ENCODE measurements around the gene ABCC3.

The ABCC3 gene

DNA sequence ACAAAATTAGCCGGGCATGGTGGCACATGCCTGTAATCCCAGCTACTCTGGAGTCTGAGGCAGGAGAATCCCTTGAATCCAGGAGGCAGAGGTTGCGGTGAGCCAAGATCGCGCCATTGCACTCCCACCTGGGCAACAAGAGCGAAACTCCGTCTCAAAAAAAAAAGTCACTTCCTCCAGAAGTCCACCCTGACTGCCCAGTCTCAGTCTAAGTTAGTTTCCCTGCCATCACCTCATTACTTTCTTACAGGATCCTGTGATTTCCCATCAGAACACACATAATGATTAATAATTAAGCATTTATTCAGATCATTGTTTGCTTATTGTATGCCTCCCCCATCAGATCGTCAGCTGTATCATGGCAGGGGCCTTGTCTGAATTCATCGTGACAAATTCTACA, 31.6 kb downstream of the ABCC3 start:
- POLR2A ChIA-PET: interaction anchor here (1.1 kb wide), 1 partner anchor 17 kb away, joined by 3 read pairs; no protein-coding TSS in a partner anchor

GRCh38 chr17:50667259-50668024, 32.8 kb downstream of the ABCC3 start:
- no peak for TF ChIP-seq FOXM1 (IDR thresholded peaks at IDR 0.05; ENCODE audit: borderline replicate concordance)
- TF ChIP-seq NFRKB (IDR thresholded peaks at IDR 0.05): no peak
- TF ChIP-seq, protein P1, sequence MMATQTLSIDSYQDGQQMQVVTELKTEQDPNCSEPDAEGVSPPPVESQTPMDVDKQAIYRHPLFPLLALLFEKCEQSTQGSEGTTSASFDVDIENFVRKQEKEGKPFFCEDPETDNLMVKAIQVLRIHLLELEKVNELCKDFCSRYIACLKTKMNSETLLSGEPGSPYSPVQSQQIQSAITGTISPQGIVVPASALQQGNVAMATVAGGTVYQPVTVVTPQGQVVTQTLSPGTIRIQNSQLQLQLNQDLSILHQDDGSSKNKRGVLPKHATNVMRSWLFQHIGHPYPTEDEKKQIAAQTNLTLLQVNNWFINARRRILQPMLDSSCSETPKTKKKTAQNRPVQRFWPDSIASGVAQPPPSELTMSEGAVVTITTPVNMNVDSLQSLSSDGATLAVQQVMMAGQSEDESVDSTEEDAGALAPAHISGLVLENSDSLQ (IDR thresholded peaks at IDR 0.05): no peak
- no peak for TF ChIP-seq CTBP1 (IDR thresholded peaks at IDR 0.05; ENCODE audit: borderline replicate concordance)
- no peak for TF ChIP-seq TARDBP (IDR thresholded peaks at IDR 0.05)
- no peak for TF ChIP-seq SP1 (IDR thresholded peaks at IDR 0.05)
- no peak for TF ChIP-seq L3MBTL2 (conservative IDR thresholded peaks at IDR 0.05)
- no peak for TF ChIP-seq LEF1 (IDR thresholded peaks at IDR 0.05; ENCODE audit: borderline replicate concordance)
- ChIA-PET POLR2A (no interaction called here), CTCF (no interaction called here)
- DNase-seq (ENCODE audit: extremely low spot score): no peak

More for the DNA sequence above, 31.6 kb downstream of the ABCC3 start:
- CTCF ChIA-PET: no interaction called here
- no peak for DNase-seq (ENCODE audit: extremely low spot score)
- TF ChIP-seq SP1 (IDR thresholded peaks at IDR 0.05) (no peak), FOXK2 (IDR thresholded peaks at IDR 0.05) (no peak), LEF1 (IDR thresholded peaks at IDR 0.05; ENCODE audit: borderline replicate concordance) (no peak), SUZ12 (IDR thresholded peaks at IDR 0.05) (no peak)
- TF ChIP-seq, protein P1 (IDR thresholded peaks at IDR 0.05): no peak

GRCh38 chr17:50668025-50668837, 33.5 kb downstream of the ABCC3 start:
- TF ChIP-seq, protein P1 (IDR thresholded peaks at IDR 0.05): no peak
- no peak for TF ChIP-seq FOXM1 (IDR thresholded peaks at IDR 0.05; ENCODE audit: borderline replicate concordance)
- TF ChIP-seq BHLHE40 (IDR thresholded peaks at IDR 0.05; ENCODE audit: borderline replicate concordance): no peak
- TF ChIP-seq FOXK2 (IDR thresholded peaks at IDR 0.05): no peak
- no peak for TF ChIP-seq NFRKB (IDR thresholded peaks at IDR 0.05)
- TF ChIP-seq CTBP1 (IDR thresholded peaks at IDR 0.05; ENCODE audit: borderline replicate concordance): no peak
- no peak for TF ChIP-seq FOXA1 (IDR thresholded peaks at IDR 0.05)
- no peak for TF ChIP-seq ARNT (IDR thresholded peaks at IDR 0.05)
- TF ChIP-seq TARDBP (IDR thresholded peaks at IDR 0.05): no peak
- no peak for TF ChIP-seq SUZ12 (IDR thresholded peaks at IDR 0.05)
- TF ChIP-seq SP1 (IDR thresholded peaks at IDR 0.05): no peak
- no peak for TF ChIP-seq ELF4 (IDR thresholded peaks at IDR 0.05)
- TF ChIP-seq HDGF (IDR thresholded peaks at IDR 0.05; ENCODE audit: borderline replicate concordance): no peak
- TF ChIP-seq LEF1 (IDR thresholded peaks at IDR 0.05; ENCODE audit: borderline replicate concordance): no peak
- TF ChIP-seq ZNF384 (IDR thresholded peaks at IDR 0.05): no peak
- no peak for TF ChIP-seq L3MBTL2 (conservative IDR thresholded peaks at IDR 0.05)
- no peak for DNase-seq (ENCODE audit: extremely low spot score)
- POLR2A ChIA-PET: interaction anchor here (0.6 kb wide), 1 partner anchor 16 kb away, joined by 3 read pairs; no protein-coding TSS in a partner anchor
- CTCF ChIA-PET: no interaction called here

GRCh38 chr17:50668838-50669581, 34.3 kb downstream of the ABCC3 start:
- ChIA-PET CTCF (interaction anchor here (0.6 kb wide), 1 partner anchor 130 kb away, joined by 8 read pairs; no protein-coding TSS in a partner anchor), POLR2A (interaction anchor here (1.0 kb wide), 1 partner anchor 15 kb away, joined by 3 read pairs; no protein-coding TSS in a partner anchor)
- no peak for DNase-seq (ENCODE audit: extremely low spot score)
- no peak for TF ChIP-seq SP1 (IDR thresholded peaks at IDR 0.05)
- TF ChIP-seq, protein P1 (IDR thresholded peaks at IDR 0.05): no peak
- TF ChIP-seq ZNF384 (IDR thresholded peaks at IDR 0.05): no peak
- TF ChIP-seq L3MBTL2 (conservative IDR thresholded peaks at IDR 0.05): no peak
- TF ChIP-seq HDGF (IDR thresholded peaks at IDR 0.05; ENCODE audit: borderline replicate concordance): no peak
- no peak for TF ChIP-seq SUZ12 (IDR thresholded peaks at IDR 0.05)
- no peak for TF ChIP-seq FOXA1 (IDR thresholded peaks at IDR 0.05)
- TF ChIP-seq ELF4 (IDR thresholded peaks at IDR 0.05): no peak
- TF ChIP-seq NFRKB (IDR thresholded peaks at IDR 0.05): no peak
- TF ChIP-seq LEF1 (IDR thresholded peaks at IDR 0.05; ENCODE audit: borderline replicate concordance): no peak
- no peak for TF ChIP-seq TARDBP (IDR thresholded peaks at IDR 0.05)
- TF ChIP-seq FOXM1 (IDR thresholded peaks at IDR 0.05; ENCODE audit: borderline replicate concordance): no peak
- no peak for TF ChIP-seq CTBP1 (IDR thresholded peaks at IDR 0.05; ENCODE audit: borderline replicate concordance)
- no peak for TF ChIP-seq ARNT (IDR thresholded peaks at IDR 0.05)

DNA sequence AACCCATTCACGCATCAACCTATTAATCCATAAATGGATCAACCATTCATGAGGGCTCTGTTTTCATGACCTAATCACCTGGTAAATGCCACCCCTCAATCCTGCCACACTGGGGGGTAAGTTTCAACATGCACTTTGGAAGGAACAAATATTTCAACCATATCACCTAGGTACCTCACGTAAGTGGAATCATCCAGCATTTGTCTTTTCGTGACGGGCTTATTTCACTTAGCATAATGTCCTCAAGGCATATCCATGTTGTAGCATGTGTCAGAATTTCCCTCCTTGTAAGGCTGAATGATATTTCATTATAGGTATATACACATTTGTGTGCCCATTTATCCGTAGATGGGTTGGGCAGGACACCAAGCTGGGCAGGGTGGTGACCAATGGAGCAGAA, 37.4 kb downstream of the ABCC3 start:
- TF ChIP-seq, protein P1 (IDR thresholded peaks at IDR 0.05): no peak
- no peak for TF ChIP-seq ZNF384 (IDR thresholded peaks at IDR 0.05)
- no peak for TF ChIP-seq SUZ12 (IDR thresholded peaks at IDR 0.05)
- TF ChIP-seq NFRKB (IDR thresholded peaks at IDR 0.05): no peak
- no peak for TF ChIP-seq ELF4 (IDR thresholded peaks at IDR 0.05)
- no peak for TF ChIP-seq LEF1 (IDR thresholded peaks at IDR 0.05; ENCODE audit: borderline replicate concordance)
- no peak for TF ChIP-seq L3MBTL2 (conservative IDR thresholded peaks at IDR 0.05)
- TF ChIP-seq FOXM1 (IDR thresholded peaks at IDR 0.05; ENCODE audit: borderline replicate concordance): no peak
- no peak for TF ChIP-seq ARNT (IDR thresholded peaks at IDR 0.05)
- no peak for TF ChIP-seq FOXK2 (IDR thresholded peaks at IDR 0.05)
- no peak for TF ChIP-seq HDGF (IDR thresholded peaks at IDR 0.05; ENCODE audit: borderline replicate concordance)
- TF ChIP-seq FOXA1 (IDR thresholded peaks at IDR 0.05): no peak
- TF ChIP-seq CTBP1 (IDR thresholded peaks at IDR 0.05; ENCODE audit: borderline replicate concordance): no peak
- TF ChIP-seq TARDBP (IDR thresholded peaks at IDR 0.05): no peak
- no peak for TF ChIP-seq SP1 (IDR thresholded peaks at IDR 0.05)
- TF ChIP-seq BHLHE40 (IDR thresholded peaks at IDR 0.05; ENCODE audit: borderline replicate concordance): no peak
- ChIA-PET CTCF (no interaction called here), POLR2A (no interaction called here)
- no peak for DNase-seq (ENCODE audit: extremely low spot score)

Measured in HEK293T (cell line).